HG03175 (cell line): Measurements from ENCODE around the gene PDGFRB.

ENCODE experiments used
- ATAC-seq: cut with Tn5 transposase; IDR thresholded peaks from one replicate; pipeline ENCODE4 v1.9.1; 2021; ENCODE audit warnings: mild to moderate bottlenecking, moderate library complexity; ENCODE audit not compliant: unreplicated experiment

The PDGFRB gene

DNA sequence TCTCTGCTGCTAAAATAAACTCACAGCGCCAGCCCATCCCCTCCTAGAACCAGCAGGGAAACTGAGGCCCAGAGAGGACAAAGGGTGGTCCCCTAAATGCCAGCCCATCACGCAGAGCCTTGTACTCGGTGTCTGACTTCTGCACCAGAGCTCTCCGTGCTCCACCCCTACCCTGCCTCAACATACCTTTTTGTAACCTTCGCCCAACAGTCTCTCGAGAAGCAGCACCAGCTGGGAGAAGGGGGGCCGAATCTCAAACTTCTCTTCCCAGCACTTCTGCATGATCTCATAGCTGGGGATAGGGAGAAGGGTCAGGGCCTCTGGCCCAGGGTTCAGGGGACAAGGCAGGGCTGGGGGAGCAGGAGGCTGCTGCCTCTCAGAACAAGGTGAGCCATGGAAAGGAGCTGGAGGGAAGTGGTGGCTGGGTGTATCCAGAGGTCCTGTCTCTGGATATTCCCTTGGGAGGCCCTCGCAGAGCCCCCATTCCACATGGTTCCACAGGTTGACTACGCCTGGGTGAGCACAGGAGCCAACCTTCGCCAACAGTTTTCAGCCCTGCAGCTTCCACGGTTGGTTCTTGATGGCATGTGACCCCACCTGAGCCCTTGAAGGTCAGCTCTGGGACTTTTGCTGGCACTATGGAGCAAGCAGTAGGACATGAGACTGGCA lies 37.0 kb downstream of the PDGFRB start:
- no peak for ATAC-seq

DNA sequence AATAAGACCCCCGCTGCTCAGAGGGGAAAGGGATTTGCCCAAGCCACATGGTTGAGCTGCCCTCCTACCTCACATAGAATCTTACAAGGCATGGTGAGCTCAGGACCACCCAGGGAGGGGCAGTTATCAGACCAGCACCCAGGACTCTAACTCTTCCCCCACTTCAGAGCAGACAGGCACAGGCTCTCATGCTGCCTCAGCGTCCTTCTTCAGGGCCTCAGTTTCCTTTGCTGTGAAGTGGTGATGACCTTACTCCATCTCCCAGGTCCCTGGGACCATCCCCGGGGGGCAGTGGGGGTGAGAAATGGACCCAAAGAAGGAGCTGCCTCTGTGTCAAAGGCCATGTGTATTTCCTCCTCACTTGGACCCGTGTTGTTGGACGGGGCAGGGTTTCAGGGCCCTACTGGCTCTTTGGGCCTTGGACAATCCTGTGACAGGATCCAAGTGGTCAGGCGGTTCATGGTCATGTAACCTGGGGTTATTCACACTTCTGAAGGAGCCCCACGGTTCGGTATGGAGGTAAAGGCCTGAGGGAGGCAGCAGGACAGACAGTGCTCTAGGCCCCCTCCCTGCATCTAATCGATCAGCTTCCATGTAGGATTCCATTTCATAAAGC lies 37.6 kb downstream of the PDGFRB start:
- ATAC-seq: no peak

DNA sequence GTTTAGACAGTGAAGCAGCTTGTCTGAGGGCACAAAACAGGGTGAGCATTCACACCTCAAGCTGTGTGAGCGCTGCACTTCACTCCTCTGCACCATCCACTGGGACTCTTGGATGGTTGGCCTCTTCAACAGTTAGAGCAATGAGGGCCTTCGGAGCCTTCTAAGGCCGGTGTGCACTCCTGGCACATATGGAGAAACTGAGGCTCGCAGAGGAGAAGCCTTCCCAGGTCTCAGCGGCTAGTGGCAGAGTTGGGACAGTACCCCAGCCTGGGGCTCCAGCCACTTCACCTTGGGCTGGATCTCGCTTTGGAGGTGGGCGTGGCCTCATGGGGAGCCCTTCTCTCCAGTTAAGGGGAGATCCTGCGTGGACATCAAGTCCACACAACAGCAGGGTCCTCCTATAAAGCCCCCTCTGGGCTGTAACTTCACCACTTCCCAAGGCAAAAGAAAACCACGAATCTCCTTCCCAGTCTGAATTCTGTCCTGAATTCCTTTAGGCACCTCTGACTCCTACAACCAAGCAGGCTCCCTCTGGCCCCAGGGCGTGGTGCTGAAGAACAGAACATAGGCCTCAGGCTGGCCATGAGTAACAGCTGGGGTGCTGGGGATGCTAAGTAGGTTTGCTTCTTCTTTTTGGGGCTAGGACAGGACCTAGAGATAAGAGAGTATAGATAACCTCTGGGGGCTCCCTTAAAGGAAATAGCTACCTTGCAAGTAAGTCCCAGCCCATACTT lies 38.8 kb downstream of the PDGFRB start:
- no peak for ATAC-seq

DNA sequence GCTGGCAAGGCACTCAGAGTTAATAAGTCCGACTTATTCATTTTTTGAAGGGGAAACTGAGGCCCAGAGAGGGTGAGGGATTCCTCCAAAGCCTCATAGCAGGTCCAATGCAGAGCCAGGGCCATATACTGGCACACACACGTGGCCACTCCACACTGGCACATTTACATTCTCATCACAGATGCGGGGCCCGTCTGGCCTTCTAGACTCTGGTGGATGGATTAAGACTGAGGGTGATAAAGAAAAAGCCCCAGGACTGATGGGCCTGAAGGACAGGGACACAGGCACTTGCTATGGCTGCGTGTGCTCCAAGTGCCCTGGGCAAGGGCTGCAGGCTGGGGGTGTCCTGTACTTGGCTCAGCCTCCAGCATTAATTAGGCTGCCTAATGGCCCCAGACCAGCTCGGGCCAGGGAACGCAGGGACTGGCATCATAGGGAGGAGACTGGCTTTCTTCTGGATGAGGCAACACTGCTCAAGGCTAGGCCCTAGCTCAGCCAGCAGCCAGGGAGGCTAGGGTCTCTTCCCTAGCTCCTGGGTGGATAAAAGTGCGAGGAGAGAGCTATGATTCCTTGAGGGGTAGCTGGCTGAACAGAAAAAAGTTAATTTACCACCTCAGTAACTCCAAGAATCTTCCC lies 40.8 kb downstream of the PDGFRB start:
- no peak for ATAC-seq

DNA sequence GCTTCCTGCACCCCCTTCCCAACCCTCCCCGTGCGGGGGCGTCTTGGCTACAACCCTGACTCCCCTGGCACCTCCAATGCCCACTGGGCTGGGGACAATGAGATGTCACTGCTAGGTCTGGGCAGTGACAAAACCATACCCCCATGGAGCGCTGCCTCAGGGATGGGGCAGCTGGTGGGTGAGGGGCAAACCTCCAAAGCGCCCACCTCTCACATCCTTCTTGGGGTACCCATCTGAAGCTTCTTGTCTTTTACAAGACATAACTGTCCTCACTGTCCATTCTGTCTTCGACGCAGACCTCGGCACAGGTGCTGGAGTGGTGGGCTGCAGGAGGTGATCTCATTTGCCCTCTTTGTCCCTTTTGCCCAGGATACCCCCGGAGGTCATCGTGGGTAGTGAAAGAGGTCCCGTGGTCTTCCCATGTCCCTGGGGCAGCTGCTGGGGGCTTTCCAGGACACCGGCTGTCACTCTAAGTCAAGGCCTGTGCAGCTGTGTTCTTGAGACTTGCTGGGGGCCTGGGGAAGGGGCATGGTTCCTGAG lies 41.5 kb downstream of the PDGFRB start:
- no peak for ATAC-seq

DNA sequence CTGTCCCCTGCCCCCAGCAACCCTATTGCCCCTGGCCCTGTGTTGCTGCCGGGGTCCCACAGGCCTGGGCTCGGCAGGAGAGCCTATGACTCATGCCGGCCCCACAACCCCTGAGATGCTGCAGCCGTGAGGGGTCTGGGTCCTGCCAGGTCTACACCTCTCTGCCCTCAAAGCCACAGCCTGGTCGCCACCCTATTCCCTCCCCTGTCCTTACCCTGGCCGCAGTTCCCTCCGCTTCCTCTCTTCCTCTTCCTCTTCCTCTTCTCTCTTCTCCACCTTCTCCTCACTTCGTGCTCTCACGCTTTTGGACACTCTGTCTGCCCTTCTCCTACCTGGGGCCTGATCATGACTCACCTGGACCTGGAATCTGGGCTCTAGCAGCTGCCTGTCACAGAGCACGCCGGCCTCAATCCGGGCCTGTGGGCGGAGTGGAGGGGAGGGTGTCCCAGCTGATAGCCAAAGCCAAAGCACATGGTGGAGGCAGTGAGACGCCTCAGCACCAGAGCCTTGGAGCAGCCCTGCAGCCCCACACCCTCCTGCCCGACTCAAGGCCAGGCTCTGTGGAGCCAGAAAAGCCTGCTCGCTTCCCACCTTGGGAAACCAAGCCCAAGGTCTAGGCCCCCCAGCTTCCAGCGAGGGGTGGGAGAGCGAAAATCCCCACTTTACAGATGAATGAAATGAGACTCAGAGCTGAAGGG lies 42.4 kb downstream of the PDGFRB start:
- no peak for ATAC-seq

DNA sequence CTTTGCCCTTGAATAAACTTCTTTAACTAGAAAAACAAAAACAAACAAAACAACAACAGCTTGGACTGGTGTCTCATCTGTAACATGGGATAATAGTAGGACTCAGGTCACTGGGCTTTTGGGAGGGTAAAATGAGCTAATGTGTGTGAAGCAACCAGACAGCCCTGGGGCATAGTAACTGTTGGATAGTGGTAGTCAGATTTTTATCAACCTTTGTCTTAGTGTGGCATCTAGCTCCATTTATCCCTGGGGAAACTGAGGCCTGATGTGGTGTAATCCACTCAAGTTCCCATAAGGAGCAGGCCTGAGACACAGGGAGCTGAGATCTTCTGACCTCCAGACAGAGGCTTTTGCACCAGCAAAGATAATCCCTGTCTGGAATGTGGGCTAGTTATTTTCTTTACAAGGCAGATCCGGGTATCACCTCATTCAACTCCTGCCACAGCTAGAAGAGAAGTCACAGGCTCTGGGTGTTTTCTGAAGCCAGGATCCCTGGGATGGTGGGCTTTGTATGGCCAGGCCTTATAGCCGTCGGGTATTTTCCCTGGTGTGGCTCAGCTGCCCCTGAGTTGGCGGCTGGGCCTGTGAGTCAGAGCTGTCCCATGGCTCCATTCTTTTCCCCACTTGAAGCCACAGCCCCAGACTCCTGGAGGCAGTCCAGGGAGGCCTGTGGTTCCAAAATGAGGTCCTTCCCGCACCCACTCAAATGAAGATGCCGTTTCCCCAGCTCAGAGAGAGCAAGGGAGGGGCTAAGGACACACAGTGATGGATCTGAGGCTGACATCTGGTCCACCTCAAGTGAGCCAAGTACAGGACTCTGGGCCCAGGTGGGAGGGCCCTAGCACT lies 43.2 kb downstream of the PDGFRB start:
- ATAC-seq: no peak

DNA sequence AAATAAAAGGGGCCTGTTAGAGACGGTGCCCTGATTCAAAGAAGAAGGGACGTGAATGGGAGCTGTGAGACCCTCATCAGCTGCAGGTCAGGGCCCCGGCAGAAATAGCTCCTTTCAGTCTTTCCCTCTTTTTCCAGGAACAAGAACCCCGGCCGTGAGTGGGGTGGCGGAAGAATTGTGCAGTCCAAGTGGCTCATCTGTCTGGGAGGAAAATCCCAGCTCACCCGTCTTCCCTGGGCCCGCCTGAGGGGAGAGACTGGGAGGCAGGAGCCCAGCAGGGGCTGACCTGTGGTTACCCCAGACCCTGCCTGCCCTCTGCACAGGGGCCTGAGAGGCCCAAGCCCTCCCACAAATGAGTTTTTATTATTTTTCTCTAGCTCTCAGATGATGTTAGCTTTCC lies 44.5 kb downstream of the PDGFRB start:
- ATAC-seq: no peak

DNA sequence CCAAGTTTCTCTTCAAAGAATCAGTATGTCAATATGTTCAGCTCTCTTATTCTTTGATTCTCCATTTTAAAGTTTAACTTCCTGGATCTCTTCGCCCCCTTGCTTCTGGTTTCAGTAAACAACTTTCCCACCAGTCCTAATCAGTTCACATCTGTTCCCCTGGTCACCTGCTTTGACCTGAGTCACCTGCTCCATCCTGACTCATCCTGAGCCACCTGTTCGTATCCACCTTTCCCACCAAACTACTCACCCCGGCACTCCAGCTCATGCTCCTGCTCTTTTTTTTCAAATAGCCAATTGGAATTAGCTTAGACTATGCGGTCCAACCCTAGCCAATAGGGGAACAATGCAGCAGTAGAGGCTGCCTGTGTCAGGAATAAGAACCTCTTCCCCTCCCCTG lies 45.7 kb downstream of the PDGFRB start:
- no peak for ATAC-seq

DNA sequence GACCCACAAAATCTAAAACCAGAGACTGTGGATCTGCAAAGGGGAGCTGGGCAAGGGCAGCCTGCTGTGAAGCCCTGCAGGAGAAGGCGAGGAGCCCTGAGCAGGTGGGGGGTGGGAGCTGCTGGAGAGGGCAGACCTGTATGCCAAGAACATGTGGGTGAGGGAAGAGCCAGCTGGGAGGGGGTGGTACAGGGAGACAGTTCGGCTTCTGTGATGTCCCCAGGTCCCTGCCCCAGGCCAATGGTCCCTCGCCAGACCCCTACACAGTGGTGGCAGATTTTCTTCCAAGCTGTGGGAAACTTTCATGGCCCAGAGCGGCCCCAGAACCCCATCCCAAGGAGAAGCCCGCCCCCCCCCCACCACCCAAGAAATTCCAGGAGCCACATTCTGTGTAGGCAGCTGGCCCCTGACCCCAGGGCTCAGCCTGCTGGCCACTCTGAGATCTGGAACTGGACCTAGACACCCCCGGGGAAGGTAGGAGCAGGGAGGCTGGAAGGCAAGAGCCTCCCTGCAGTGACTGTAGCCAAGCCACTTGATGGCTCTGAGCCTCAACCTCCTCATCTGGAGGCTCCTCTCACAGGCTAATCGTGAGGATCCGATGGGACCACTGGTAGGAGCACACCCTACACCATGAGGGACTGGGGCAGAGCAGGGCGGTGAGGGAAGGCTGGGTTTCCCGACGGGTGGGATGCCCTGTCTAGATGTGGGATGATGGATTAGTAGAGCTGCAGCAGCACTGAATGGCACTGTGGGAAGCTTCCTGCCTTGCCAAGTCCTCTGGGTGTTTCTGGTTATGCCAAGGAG lies 46.7 kb downstream of the PDGFRB start:
- no peak for ATAC-seq

DNA sequence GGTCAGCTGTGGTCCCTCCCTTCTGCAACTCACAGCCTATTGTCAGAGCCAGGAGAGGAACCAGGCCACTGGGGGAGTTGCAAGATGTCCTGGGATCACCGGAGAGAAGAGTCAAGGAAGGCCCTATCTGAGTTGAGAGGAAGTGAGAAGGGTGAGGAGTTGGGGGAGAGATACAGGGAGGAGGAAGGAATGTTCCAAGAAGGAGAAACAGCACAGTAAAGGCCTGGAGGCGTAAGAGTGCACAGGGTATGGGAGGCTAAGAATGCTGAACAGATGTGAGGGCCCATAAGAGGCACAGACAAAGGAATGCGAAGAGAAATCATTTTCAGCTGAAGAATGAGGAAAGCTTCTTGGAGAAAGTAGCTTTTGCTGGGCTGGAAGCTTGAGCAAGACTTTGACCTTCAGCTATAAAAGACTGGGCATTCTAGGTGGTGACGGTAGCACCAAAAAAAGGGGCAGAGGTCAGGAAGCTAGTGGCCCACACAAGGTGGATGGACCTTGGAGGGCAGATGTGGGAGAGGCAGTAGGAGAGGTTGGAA lies 47.7 kb downstream of the PDGFRB start:
- ATAC-seq: no peak

DNA sequence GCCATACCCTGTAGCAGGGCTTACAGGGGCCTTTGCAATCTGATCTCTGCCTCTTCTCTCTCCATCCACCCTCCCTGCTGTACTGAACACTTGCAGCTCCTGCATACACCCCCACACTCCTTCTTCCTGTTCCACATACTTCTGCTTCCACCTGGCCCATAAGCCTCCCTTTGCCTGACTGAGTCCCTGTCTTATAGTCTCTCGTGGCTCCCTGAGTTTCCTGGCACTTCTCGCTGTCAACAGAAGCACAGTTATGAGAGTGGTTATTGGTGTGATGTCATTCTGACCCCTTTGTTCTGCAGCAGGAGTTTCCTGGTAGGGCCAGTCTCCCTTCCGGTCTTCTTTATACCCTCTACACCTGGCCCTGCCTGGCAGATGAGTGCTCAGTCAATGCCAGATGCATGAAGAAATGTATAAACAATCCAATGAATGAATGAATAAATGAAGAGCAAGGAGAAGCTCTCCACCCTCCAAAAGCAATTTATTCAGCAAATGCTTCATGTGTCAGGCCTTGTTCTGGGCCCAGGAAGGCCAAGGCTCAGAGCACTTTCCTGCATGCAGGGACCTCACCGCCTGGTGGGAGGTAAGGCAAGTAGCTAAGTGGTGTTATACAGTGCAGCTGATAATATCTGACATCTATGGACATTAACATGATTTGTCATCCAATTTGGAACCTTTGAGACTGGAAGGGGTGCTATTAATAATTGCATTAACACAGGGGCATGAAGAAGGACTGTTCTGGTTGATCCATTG lies 48.8 kb downstream of the PDGFRB start:
- ATAC-seq: no peak

DNA sequence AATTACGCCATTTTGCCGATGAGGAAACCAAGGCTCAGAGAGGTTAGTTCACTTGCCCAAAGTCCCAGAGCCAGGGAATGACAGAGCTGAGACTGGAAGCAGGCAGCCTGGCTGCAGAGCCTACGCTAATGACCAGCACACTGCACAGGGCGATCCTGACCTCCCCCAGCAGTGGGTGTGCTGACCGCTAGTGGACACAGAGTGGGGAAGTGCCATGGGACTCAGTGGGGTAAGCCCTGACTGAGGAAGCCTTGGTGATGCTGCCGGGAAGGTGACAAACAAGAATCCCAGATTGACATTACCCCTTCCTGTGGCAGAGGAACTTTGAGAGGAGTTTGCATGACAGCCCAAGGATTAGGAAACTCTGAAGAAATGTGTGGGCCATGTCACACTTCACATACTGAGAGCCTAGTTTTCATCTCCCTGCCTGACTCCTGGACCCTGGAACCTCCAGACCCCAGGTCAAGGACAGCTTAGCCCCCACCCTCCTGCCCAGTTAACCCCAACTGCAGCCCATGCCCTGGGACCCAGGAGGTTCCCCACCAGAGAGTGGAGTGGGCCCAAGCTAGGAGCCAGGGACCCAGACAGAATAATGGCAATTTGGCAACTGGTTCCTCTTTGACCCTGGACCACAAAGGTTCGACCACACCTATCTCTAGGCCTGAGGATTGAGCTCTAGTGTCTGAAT lies 49.6 kb downstream of the PDGFRB start:
- ATAC-seq: no peak

DNA sequence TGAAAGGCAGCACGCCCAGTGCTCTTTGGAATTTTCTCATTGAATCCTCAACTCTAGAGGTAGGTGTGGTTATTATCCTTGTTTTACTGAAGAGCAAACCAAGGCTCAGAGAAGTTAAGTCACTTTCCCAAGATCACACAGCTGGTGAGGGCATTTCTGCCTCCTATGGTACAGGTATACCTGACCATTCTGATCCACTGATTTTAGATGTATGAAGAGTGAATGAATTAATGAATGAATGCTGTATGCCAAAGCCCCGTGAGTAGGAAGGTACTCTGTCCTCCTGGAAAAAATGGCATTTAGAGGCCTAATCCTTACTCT lies 51.1 kb downstream of the PDGFRB start:
- ATAC-seq: no peak

DNA sequence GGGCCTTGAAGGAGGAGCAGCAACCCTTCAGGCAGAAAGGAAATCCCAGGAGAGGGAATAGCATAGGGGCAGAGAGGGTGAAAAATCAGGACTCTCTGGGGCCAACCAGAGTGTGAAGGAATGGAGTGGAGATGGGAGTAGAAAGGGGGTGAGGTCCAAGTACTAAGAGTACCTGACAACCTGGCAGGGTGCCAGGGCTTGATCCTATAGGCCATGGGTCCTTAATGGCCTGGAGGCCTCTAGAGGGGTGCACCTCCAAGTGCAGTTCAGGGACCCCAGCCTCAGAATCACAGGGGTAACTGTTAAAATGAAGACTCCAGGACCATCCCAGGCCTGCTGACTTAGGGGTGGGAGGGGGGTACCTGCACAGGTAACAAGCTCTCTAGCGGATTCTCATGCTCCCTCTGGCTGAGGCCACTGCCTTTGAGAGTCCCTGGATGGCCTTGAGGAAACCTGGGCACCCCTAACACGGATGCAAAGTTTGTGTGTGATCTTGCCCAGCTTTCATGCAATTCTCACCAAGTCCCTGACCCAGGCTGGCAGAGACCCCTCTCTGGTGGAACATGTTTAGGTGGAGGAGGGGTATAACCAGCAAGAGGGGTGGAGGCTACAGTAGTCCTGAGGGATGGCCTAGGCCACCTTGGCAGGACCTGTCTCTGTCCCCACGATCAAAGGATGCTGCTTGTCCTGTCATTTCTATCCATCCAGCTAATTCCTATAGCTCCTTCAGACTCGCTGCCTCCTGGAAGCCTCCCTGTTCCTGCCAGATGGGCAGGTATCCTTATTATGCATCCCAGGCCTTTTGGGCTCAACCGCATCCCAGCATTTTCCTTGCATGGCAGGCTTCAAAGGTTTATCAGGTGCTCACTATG lies 51.7 kb downstream of the PDGFRB start:
- no peak for ATAC-seq

DNA sequence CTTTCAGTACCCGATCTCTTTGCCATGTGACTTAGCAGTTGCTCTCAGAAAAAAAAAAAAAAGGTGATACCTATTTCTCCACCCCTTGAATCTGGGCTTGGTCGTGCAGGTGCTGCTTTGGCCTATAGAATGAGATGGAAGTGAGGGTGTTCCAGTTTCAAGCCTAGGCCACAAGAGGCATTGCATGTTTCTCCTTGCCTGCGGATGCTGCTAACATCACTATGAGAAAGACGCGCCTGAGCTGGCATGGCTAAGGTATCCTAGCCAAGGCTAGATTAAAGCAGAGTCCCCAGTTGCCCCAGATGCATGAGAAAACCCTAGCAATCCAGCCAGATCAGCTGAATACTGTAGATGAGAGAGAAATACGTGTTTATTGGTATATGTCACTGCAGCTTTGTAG lies 54.6 kb downstream of the PDGFRB start:
- ATAC-seq: no peak

DNA sequence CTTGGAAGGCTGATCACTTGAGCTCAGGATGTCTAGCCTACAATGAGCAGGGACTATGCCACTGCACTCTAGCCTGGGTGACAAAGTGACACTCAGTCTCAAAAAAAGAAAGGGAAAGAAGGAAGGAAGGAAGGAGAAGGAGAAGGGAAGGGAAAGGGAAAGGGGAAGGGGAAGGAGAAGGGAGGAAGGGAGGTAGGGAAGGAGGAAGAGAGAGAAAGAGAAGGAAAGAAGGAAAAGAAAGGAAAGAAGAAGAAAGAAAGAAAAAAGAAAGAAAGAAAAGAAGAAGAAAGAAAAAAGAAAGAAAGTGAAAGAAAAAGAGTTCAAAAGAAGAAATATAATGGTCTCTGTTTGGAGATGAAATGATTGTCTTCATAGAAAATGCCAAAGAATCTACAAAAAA lies 58.5 kb downstream of the PDGFRB start:
- no peak for ATAC-seq
